Measurements from ENCODE around the gene GABRB3. TPM values are rescaled to one million over a fixed set of nuclear protein-coding genes. Genes with fewer than 3 reads are reported as not detected.

GABRB3 gene
- total and polyA plus RNA-seq, 2 of the 8 experiments (the other 6 are each of a cell fraction or from before 2014, with no cell fraction given), result 98.8 to 163 TPM

- TF ChIP-seq RAD21 (IDR thresholded peaks at IDR 0.05 in 1 of 2, conservative IDR thresholded peaks at IDR 0.05 in 1 of 2; ENCODE audit: low read depth in 2 of 2, low read length in 2 of 2), result no peak
- TF ChIP-seq SRF (IDR thresholded peaks at IDR 0.05; ENCODE audit: low read depth, low read length), result no peak
- TF ChIP-seq RXRA (IDR thresholded peaks at IDR 0.05; ENCODE audit: insufficient read depth, low read depth, low read length), result no peak
- TF ChIP-seq SP1 (IDR thresholded peaks at IDR 0.05; ENCODE audit: low read depth, low read length), result no peak
- no peak for TF ChIP-seq HDAC2 (IDR thresholded peaks at IDR 0.05; ENCODE audit: borderline replicate concordance in 1 of 2, low read depth in 2 of 2, low read length in 2 of 2)
- TF ChIP-seq CHD1 (IDR thresholded peaks at IDR 0.05; ENCODE audit: low read depth, low read length), result no peak
- no peak for TF ChIP-seq CBX8 (IDR thresholded peaks at IDR 0.05; ENCODE audit: borderline replicate concordance, low read depth, low read length)
These were observed 132.3 kb downstream of the GABRB3 start (continued) for GRCh38 chr15:26640601-26641000.

Data from H1 (cell line).